Measurements from ENCODE around the gene KRTAP13-2.

Gene KRTAP13-2

GRCh38 chr21:30372139-30372770 is at the start of gene KRTAP13-2:
Gene KRTAP13-2 (minus strand): TSS chr21:30372271. CDS start chr21:30372213, 58 bp downstream.
- no peak for DNase-seq (ENCODE audit: low spot score)

GRCh38 chr21:30415993-30416392 is 43.9 kb upstream of the KRTAP13-2 start:
- no peak for DNase-seq (ENCODE audit: low spot score)

GRCh38 chr21:30408782-30409494 is 36.9 kb upstream of the KRTAP13-2 start:
- no peak for DNase-seq (ENCODE audit: low spot score)

GRCh38 chr21:30395731-30396130 is 23.7 kb upstream of the KRTAP13-2 start, which contains the start of gene KRTAP13-1:
Gene KRTAP13-1 (plus strand): TSS chr21:30396031. CDS start chr21:30396087, 56 bp downstream.
- DNase-seq (ENCODE audit: low spot score) = no peak

GRCh38 chr21:30391492-30392025 is 19.5 kb upstream of the KRTAP13-2 start:
- no peak for DNase-seq (ENCODE audit: low spot score)

GRCh38 chr21:30382201-30382600 is 10.1 kb upstream of the KRTAP13-2 start:
- DNase-seq (ENCODE audit: low spot score) = no peak

GRCh38 chr21:30355906-30356305 is 16.2 kb downstream of the KRTAP13-2 start:
- DNase-seq (ENCODE audit: low spot score) = no peak

GRCh38 chr21:30354308-30355005 is 17.6 kb downstream of the KRTAP13-2 start:
- no peak for DNase-seq (ENCODE audit: low spot score)

- no peak for DNase-seq (ENCODE audit: low spot score)
Observed at GRCh38 chr21:30351534-30351933, 20.5 kb downstream of the KRTAP13-2 start.

GRCh38 chr21:30349572-30349971 is 22.5 kb downstream of the KRTAP13-2 start:
- DNase-seq (ENCODE audit: low spot score) = no peak

GRCh38 chr21:30348506-30348905 is 23.6 kb downstream of the KRTAP13-2 start, which contains the start of gene KRTAP23-1:
Gene KRTAP23-1 (minus strand): TSS chr21:30348606. CDS start chr21:30348606, 0 bp downstream.
- DNase-seq (ENCODE audit: low spot score) = no peak

GRCh38 chr21:30345014-30345413 is 27.1 kb downstream of the KRTAP13-2 start:
- no peak for DNase-seq (ENCODE audit: low spot score)

GRCh38 chr21:30340714-30341573 is 31.1 kb downstream of the KRTAP13-2 start:
- peak; percentile 30 for DNase-seq (ENCODE audit: low spot score)

GRCh38 chr21:30338717-30339116 is 33.4 kb downstream of the KRTAP13-2 start:
- DNase-seq (ENCODE audit: low spot score) = no peak

GRCh38 chr21:30337772-30338171 is 34.3 kb downstream of the KRTAP13-2 start:
- no peak for DNase-seq (ENCODE audit: low spot score)

GRCh38 chr21:30337276-30337744 is 34.8 kb downstream of the KRTAP13-2 start, which contains the start of gene KRTAP27-1:
Gene KRTAP27-1 (minus strand): TSS chr21:30337694. CDS start chr21:30337668, 26 bp downstream.
- DNase-seq (ENCODE audit: low spot score) = no peak

- no peak for DNase-seq (ENCODE audit: low spot score)
Observed at GRCh38 chr21:30336596-30336995, 35.5 kb downstream of the KRTAP13-2 start.

GRCh38 chr21:30333736-30334135 is 38.3 kb downstream of the KRTAP13-2 start:
- no peak for DNase-seq (ENCODE audit: low spot score)

- no peak for DNase-seq (ENCODE audit: low spot score)
Observed at GRCh38 chr21:30332681-30333080, 39.4 kb downstream of the KRTAP13-2 start.

- no peak for DNase-seq (ENCODE audit: low spot score)
Observed at GRCh38 chr21:30329203-30329875, 42.7 kb downstream of the KRTAP13-2 start.

- DNase-seq (ENCODE audit: low spot score) = no peak
Observed at GRCh38 chr21:30326390-30326789, 45.7 kb downstream of the KRTAP13-2 start.
